HG02852 (cell line): ENCODE measurements around the gene CDH23.
A peak's percentile ranks its signal among the peaks of the same experiment; 100 is the strongest.

ENCODE experiments used
- ATAC-seq: cut with Tn5 transposase; IDR thresholded peaks from one replicate; pipeline ENCODE4 v1.9.1; 2021; ENCODE audit warnings: mild to moderate bottlenecking, moderate library complexity; ENCODE audit not compliant: unreplicated experiment

The CDH23 gene

DNA sequence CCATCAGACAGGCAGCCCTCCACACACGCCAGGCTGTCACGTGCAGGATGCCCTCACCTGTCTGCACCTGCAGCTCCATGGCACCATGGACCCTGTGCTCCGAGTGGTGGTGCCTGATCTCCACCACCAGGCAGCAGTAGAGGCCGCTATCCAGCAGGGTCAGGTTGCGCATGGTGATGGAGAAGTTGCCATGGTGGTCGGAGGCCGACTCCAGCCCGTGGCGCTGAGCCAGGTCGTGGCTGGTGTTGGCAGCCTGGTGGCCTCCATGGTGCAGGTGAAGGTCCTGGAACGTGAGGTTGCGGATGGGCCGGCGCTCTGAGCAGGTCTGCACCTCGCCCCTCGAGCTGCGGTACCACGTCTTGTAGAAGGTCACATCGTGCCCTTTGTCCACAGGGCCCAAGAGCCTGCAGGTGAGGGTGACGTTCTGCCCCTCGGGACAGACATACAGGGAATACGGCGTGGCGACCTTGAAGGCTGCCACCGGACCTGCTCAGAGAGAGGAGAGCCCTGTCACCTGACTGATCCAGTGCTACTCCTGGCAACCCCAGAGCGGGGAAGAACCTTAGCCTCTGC is 364.9 kb downstream of the CDH23 start:
- ATAC-seq, result no peak

DNA sequence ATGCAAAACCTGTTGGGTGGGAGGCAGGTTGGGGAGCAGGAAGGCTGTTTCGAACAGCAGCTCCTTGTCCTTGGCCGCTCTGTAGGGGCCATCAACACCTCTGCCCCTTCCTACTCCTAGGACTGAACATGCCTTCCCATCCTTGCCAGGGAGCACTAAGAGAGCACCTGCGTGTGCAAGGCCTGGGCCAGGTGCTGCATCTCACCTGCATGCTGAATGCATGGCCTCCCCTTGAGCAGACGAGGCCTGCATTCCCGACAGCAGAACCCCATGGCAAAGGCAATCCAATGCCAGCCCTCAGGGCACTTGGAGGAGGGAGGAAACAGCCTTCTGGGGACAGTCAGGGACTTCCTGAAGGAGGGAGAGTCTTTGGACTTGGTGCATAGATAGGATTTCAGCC is 365.6 kb downstream of the CDH23 start:
- no peak for ATAC-seq

DNA sequence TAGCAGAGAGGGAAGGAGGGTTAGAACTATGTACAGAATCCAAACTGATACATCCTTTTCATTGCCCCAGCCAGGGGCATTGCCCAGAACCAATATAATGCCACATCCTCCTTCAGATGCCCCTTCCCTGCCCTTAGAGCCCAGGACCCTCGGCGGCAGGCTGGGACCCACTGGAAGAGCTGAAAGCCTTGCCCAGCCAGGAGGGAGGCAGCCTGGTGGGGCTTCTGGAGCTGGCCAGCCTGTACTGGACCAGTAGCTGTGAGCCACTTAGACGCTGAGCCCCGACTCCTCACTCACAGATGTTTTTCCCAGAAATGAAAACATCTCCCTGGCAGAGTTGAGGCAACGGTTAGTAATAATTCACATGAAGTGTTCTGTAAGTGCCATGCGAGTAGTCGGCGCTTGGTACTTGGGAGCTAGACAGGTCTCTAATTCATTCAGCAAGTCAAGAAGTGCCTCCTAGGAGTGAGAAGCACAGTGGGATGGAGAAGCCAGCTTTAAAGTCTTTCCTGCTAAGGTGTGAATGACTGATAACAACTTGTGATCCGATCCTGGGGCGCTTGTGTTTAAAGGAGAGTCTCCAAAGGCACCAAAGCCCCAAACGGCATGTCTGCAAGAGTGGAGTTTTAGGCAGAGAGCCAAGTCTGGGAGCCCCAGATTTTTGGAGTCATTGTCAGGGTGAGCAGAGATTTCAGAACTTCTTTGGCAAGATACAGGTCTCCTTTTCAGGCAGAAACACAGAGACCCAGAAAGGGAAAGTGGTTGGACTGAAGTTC is 366.8 kb downstream of the CDH23 start:
- no peak for ATAC-seq

DNA sequence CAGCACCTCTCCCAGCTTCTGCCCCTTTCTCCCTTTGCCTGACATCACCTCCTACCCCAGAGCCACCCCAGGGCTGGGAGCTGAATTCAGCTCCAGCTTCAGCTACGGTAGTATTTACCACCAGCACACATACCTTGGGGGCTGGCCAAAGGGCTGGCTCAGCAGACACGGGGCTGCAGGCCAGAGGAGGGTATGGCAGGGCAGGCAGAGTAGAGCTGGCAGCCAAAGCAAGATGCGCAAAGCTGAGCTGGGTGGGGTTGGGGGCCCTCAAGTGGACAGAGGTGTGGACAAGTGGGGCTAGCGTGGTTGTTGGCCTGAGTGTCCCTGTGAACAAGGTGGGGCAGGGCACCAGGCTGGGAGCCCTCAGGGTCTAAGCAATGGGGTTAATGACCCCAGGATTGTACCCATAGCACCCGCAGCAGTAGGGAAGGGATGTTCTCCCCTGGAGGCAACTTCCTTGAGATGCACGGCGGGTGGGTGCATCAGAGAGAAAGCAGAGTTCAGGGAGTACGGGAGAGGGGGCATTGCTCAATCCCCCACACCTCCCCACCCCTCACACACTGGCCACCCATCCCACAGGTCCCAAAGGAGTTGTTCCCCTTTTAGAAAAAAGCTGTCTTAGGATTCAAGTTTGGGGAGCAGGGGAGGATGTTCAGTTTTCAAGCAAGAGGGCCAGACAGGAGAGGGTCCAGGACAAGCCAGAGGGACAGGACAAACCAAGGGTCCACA is 368.6 kb downstream of the CDH23 start:
- no peak for ATAC-seq

DNA sequence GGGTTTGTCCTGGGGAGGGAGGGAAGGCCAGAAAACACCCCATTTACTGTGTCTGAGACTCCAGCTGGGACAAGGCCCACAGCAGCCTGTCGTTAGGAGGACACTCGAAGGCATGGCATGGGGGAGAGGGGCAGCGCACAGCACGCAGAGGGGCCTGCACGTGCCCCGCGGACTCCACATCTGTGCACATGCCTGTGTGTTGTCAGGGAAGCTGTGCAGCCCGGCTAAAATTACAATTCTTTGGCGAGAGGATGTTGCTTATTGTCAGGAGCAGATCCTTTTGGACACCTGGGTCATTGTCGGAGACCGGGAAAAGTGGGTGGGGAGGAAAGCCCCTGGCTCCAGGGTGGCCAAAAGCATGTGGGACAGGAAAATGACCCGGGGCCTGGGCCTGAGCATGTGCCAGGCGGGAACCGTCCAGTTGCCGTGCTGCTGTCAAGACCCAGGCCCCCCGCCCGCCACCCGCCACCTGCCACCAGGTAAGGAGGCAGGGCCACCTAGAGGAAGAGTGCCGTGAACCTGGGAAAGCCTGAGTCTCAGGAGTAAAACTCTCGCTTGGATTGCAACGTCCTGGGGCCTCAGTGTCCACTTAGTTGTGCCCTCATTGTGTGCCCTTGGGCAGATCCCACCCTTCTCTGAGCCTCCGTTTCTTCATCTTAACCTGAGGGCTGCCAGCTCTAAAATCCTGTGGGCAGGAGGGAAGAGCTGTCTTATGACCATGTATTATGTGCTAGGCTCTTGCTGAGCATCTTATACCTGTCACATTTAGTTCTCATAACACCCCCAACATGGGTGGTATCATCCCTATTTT is 369.4 kb downstream of the CDH23 start:
- ATAC-seq, result no peak

DNA sequence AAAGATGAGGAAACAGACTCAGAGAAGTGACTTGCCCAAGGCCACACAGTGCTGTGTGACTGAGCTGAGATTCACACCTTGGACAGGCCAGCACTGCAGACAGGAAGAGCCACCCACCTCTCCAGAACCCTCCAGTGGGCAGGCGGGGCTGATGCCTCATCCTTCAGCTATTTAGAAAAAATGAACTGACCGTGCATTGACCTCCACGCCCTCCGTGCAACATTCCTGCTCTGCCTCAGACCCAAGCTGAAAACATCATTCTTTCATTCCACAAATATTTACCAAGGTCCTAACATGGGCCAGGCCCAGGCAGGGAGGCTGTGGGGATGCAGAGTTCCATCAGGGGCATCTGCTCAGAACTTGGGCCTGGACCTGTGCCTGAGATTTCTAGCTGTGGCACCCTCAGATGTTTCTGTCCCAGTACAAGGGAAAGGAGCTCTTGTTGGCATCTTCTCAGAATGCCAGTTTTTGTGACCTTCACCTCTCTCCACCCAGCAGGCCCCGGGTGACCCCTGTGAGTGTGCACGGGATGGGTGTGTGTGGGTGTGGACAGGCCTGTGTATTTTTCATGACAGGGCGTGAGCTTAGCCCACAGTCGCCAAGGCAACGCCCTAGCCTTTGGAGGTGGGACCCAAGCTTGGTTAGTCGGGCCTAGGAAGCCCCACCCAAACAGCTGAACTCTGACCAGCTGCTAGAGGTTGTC is 370.1 kb downstream of the CDH23 start:
- no peak for ATAC-seq

DNA sequence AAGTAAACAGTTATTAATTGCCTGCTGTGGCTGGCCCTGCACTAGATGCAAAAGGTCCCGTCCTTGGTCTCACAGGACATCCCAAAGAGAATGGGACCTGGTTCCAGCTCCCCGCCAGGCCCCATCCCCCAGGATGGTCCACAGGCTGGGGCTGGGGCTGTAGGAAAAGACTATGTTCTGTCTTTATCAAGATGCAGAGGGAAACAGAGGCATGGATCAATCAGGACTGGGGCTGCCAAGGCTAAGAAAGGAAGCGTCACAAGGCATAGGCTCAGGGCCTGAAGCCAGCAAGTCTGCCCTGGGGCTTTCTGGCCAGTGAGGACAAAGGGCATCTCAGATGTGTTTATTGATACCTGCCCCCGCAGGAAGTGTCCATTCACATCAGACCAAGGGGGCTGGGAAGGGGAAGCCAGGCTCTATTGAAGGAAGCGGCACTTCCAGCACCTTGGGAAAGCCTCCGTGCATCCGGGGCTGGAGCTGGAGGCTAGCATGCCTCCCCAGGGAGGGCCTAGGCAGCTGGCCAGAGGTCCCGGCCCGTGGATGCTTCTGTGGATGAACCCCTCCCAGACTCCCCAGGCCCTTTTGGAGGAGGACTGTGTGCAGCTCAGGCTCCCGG is 370.8 kb downstream of the CDH23 start:
- no peak for ATAC-seq

DNA sequence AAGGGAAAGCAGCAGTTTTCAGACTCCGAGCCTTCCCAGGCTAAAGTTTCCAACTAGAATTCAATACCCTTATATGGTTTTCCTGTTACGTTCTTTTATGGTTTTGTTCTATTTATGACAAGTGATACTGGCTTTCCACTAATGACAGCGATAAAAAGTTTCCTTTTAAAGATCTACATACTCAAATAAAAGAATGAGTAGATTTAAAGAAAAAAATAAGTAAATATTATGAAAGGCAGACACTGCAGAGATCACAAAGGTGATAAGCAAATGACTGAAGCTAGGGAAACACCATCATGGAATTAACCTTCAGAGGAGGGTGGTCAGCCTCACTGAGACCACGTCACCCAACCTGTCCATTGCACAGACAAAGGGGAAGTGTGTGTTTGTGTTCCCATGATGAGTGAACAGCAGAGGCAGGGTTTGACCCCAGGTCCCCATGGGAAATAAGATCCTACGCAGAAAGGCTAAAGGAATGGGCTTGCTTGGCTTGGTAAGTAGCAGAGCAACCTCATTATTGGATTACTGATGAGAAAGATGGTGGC is 372.6 kb downstream of the CDH23 start:
- ATAC-seq, result peak; percentile 2

DNA sequence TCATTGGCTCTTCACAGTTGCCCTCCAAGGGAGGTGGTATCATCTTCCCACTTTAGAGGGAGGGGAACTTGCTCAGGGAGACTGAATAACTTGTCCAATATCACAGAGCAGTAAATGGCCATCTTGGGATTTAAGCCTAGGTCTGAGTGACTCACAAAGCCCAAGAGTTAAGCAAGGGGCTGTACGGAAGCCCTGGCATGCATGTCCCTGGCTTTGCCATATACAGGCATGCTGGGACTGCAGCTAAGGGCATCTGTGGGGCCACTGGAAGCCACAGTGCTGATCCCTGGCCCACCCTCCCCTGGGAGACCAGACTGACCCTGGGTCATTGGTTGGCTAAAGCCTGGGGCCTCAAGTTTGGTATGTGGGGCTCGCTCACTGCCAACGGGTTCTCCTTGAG is 373.5 kb downstream of the CDH23 start:
- no peak for ATAC-seq

DNA sequence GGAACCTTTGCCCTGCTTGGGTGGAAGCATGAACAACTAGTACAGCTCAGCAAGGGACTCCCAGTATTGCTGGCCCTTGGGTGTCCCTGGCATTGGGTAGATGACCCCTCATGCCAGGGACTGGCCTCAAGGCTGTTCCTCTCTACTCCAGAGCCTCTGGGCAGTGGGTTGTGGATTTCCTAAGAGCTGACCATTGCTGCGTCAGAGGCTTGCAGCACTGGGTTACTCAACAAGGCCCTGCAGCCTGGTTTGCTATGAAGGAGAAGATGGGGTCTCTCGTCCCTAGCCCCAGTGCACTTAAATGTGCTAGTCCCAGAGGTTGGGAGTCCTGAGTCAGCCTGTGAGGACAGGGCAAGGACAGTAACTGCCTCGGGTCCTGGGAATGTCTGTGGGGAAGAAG is 374.1 kb downstream of the CDH23 start:
- no peak for ATAC-seq

DNA sequence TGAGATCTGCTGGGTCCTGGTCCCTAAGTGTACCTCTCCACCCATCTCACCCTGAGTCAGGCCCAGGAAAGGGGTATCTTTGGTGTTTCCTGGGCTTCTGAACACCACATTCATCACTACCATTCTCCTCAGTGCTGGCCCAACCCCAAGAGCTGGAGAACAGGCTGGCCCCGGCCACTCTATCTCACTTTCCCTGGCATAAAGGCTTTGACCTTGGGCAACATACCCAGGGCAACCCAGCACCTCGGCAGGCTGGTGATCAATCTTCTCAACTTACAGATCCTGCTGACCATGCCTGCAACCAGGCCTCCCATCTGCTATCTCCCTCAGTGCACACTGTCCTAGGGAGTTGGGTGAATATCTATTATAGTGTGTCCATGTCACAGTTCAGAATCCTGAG is 374.5 kb downstream of the CDH23 start:
- no peak for ATAC-seq

DNA sequence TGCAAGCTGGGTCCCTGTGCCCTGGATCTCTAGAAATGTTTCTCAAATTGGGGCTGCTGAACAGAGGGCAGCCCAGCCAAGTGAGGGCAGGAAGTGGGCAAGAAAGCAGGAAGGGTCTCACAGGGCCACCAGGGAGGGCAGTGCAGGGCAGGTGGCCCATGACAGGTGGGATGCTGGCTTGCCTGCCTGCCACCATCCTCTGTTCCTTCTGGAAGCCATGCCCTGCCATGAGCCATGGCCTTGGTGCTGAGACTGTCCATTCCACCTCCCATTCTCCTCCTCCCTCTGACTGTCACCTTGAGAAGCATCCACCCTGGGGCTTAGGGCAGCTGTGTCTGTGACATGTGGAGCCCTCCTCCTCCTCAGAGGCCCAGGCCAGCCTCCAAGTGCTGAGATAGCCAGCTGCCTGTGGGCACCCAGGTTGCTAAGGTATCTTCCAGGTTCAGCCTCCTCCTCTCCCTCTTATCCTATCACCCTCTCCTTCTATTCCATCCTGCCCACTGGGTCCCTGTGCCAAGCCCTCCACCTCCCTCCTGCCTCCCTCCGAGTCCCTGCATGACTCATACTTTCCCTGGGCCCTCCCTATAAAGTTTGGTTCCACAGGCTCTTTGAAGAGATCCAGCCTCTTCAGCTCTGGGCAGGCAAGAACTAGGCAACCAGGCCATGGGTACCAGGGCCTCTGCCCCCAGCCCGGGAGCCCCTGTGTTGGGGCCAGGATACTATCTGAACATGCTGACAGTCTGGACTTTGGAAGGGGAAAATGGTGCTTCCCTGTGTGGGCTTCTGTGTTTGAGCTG is 375.3 kb downstream of the CDH23 start:
- ATAC-seq, result no peak

DNA sequence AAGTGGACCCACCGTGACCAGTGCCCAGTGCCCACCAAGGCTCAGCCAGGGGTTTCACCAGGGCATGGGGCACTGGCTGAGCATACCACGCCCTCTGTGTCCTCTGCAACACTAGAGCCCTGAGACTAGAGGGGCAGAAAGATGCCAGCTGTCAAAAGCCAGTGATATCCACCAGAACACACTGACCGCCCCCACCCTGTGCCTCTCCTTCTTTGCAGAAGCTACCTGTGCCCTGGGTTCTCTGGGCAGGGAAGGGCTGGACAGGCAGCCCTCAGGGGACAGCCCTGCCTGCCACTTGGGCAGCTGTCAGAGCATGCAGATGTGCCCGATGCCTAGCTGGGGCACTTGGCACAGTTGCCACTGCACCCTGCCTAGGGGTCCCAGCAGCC is 376.1 kb downstream of the CDH23 start:
- no peak for ATAC-seq

DNA sequence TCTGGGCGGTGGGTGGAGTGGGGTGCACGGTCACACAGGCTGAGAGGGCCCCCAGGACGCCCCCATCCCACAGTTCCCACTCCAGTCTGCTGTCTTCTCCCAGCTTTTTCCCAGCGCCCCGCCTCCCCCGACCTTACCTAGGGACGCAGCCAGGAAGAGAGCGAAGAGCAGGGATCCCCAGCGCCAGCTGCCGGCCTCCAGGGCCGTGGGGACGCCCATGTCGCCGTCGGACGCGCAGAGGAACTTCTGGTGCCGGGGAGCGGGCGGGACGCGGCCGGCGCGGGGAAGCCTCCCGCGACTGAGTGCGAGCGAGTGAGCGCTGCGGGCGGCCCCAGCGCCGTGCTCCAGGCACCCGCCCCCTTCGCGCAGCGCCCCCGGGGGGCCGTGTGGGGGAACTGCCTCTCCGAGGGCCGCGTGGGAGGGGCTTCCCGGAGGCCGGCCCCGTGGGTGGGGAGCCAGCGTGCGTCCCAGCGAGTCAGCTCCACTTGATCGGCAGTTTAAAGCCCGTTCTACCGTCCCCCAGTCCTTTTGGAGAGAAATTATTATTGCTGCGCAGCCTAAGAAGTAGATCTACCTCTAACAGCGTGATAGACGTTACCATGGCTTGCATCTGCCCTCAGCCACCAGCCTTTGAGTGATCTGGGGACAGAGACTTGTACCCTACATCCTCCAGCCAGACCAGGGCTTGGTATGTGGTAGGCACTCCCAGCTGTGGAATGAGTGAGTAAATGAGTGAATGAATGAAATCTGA is 376.7 kb downstream of the CDH23 start, which contains the start of gene VSIR:
Gene VSIR, minus strand, starts transcription at position 300 of the 751 bp plus-strand sequence. Its CDS starts 81 bp downstream, at position 219.
- peak; percentile 44 for ATAC-seq

DNA sequence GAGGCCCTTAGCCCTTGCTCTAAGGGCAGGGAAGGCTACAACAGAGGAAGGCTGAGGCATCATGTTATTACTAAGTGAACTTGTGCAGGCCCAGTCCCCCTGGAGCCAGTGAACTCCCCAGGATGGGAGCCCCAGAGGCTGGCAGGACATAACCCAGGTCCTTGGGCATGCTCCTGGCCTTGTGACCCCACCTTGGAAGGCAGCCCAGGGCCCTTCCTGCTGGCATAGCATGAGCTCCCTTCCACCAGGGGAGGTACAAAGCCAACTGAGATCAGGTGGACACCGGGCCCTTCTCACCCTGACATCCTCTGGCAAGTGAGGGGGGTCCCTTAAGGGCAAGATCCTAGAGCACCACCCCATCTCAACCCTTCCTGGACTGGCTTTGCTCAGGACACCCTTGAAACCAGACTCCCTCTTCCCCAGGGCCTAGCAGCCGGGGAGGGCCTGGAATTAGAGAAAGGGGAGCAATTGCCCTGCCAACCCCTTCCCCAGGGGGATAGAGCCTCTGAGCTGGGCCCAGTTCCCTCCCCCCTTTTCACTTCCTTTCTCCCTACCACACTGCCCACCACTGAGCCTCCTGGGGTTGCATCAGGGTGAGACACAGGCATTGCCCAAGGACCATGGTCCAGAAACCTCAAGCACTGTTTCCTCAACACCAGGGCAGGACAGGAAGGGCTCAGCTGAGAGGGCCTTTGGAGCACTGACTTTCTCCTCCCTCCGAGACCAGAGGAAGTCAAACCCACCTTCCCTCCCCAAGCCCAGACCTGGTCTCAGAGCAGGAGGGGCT is 378.4 kb downstream of the CDH23 start:
- no peak for ATAC-seq

DNA sequence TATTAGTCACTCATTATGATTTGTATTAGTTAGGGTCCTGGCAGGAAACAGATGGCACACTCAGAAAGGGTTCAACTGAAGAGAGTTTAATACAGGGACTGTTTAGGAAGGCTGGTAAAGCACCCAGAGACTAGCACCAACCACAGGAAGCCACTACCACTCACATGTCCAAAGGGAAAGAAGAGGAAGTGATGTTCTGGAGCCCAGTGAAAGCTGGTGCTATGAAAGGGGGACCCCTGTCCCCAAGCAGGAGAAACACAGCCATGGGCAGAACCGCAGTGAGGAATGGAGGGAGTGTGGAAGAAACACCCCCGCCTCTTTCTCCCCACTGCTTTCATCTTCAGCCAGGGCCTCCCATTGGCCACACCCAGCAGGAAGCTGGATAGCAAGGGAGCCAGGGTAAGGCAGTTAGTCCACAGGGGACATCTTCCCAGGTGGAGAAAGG is 379.8 kb downstream of the CDH23 start:
- ATAC-seq, result no peak

DNA sequence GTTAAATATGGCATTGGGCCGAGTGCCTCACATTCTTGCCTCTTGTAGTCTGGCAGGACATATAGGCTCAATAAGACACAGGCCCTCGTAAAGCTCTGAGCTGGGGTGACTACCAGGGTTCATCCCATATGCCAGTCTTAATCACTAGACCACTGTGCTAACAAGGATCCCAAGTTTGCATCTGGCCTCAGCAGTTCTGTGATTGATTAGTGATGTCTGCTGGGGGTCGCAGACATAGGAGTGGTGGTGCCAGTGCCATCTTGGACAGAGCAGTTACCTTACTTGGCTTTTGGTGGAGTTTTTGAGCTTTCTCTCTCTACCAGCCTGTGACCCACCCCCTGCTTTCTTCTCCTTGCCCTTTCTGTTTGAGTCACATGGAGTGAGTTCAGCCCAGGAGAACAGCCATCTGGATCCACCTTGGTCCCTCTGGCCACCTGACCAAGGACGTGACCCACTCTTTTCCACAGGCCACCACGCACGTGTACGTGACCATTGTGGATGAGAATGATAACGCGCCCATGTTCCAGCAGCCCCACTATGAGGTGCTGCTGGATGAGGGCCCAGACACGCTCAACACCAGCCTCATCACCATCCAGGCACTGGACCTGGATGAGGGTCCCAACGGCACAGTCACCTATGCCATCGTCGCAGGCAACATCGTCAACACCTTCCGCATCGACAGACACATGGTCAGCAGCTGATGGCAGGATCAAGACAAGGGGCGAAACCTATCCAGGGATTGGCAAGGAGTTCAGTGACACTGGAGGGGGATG is 380.7 kb downstream of the CDH23 start:
- ATAC-seq, result no peak
